Putamen (tissue), 1 donor: ENCODE measurements around the gene IP6K3.
A peak's percentile ranks its signal among the peaks of the same experiment; 100 is the strongest.

Experiments
- DNase-seq: peaks from one replicate; pipeline ENCODE4 v3.0.0-alpha.2; 2016; ENCODE audit warnings: low spot score

IP6K3 gene

GRCh38 chr6:33689148-33689494 lies 57.6 kb downstream of the IP6K3 start:
- DNase-seq = no peak

- no peak for DNase-seq
Measured at GRCh38 chr6:33688451-33689147, 58.1 kb downstream of the IP6K3 start.

GRCh38 chr6:33688006-33688405 lies 58.7 kb downstream of the IP6K3 start:
- no peak for DNase-seq

- no peak for DNase-seq
Measured at GRCh38 chr6:33686981-33687975, 59.4 kb downstream of the IP6K3 start.

- no peak for DNase-seq
Measured at GRCh38 chr6:33686225-33686924, 60.3 kb downstream of the IP6K3 start.

- DNase-seq = no peak
Measured at GRCh38 chr6:33685411-33686224, 61.1 kb downstream of the IP6K3 start.

GRCh38 chr6:33684983-33685382 lies 61.7 kb downstream of the IP6K3 start:
- DNase-seq = no peak

GRCh38 chr6:33684428-33684896 lies 62.2 kb downstream of the IP6K3 start:
- DNase-seq = no peak

- DNase-seq = no peak
Measured at GRCh38 chr6:33683576-33684427, 62.9 kb downstream of the IP6K3 start.

GRCh38 chr6:33683051-33683571 lies 63.6 kb downstream of the IP6K3 start:
- peak; percentile 70 for DNase-seq

- no peak for DNase-seq
Measured at GRCh38 chr6:33682341-33682740, 64.4 kb downstream of the IP6K3 start.

- no peak for DNase-seq
Measured at GRCh38 chr6:33679761-33680160, 66.9 kb downstream of the IP6K3 start.

GRCh38 chr6:33678932-33679490 lies 67.7 kb downstream of the IP6K3 start:
- no peak for DNase-seq

- DNase-seq = no peak
Measured at GRCh38 chr6:33678233-33678931, 68.3 kb downstream of the IP6K3 start.

- DNase-seq = no peak
Measured at GRCh38 chr6:33677689-33678088, 69.0 kb downstream of the IP6K3 start.

- no peak for DNase-seq
Measured at GRCh38 chr6:33677143-33677660, 69.5 kb downstream of the IP6K3 start.

- DNase-seq = no peak
Measured at GRCh38 chr6:33676416-33677142, 70.1 kb downstream of the IP6K3 start.

GRCh38 chr6:33675968-33676367 lies 70.7 kb downstream of the IP6K3 start:
- DNase-seq = no peak
